K562 (cell line): ENCODE data around the gene FZD1. TPM values are rescaled to one million over a fixed set of nuclear protein-coding genes. Genes with fewer than 3 reads are reported as not detected.

Source experiments
- BRD4 ChIP-seq: fragments of 200-600 bp; sonication (generic); IDR thresholded peaks from 2 replicates; pipeline ENCODE4 v1.6.1; 2017; ENCODE audit warnings: inconsistent platforms
- CBX1 ChIP-seq: sonication (generic); IDR thresholded peaks from 2 replicates; pipeline ENCODE4 v1.6.1; 2016; ENCODE audit warnings: antibody characterized with exemption, low read depth, mild to moderate bottlenecking
- CHD4 ChIP-seq: fragments of 200-600 bp; sonication (generic); IDR thresholded peaks from 3 replicates; pipeline ENCODE4 v1.6.1; 2012; ENCODE audit warnings: low read depth, mild to moderate bottlenecking, mixed read lengths, low read length, inconsistent platforms; ENCODE audit not compliant: insufficient read depth, insufficient replicate concordance, poor library complexity, severe bottlenecking
- CTBP1 ChIP-seq: fragments of 450-650 bp; IDR thresholded peaks from 2 replicates; pipeline ENCODE4 v1.6.1; 2016; ENCODE audit warnings: borderline replicate concordance
- DMBX1 ChIP-seq: fragments of 250-450 bp; sonication (Bioruptor Pico); IDR thresholded peaks from 2 replicates; pipeline ENCODE4 v1.8.0; 2022; ENCODE audit warnings: inconsistent platforms, mild to moderate bottlenecking, moderate library complexity, borderline replicate concordance
- ELF4 ChIP-seq: fragments of 450-650 bp; formaldehyde crosslinking; IDR thresholded peaks from 2 replicates; pipeline ENCODE4 v1.4.0; 2022; ENCODE audit warnings: missing genetic modification characterization
- ETV1 ChIP-seq: fragments of 450-650 bp; conservative IDR thresholded peaks from 2 replicates; pipeline ENCODE4 v1.6.1; 2016; ENCODE audit warnings: missing genetic modification characterization, control low read depth, low read depth, missing compliant biosample characterization
- HDAC6 ChIP-seq: IDR thresholded peaks from 2 replicates; pipeline ENCODE4 v1.6.1; 2012; ENCODE audit warnings: low read depth, mild to moderate bottlenecking, control low read depth, inconsistent platforms, low read length, moderate library complexity
- HDAC8 ChIP-seq: fragments of 450-650 bp; IDR thresholded peaks from 2 replicates; pipeline ENCODE4 v1.6.1; 2016; ENCODE audit warnings: mild to moderate bottlenecking, missing genetic modification characterization, moderate library complexity, missing compliant biosample characterization
- HLTF ChIP-seq: fragments of 450-650 bp; IDR thresholded peaks from 2 replicates; pipeline ENCODE4 v1.6.1; 2016
- HNRNPK ChIP-seq: fragments of 200-400 bp; formaldehyde crosslinking; IDR thresholded peaks from one replicate; pipeline ENCODE4 v1.6.1; 2018; ENCODE audit warnings: mild to moderate bottlenecking, low read depth, low read length; ENCODE audit not compliant: poor library complexity, severe bottlenecking
- KLF16 ChIP-seq: IDR thresholded peaks from 2 replicates; pipeline ENCODE4 v1.6.1; 2016; ENCODE audit warnings: antibody characterized with exemption
- MCM2 ChIP-seq: fragments of 450-650 bp; IDR thresholded peaks from 2 replicates; pipeline ENCODE4 v1.6.1; 2017; ENCODE audit warnings: low read depth, mild to moderate bottlenecking
- MCM7 ChIP-seq, 2 experiments: fragments of 450-650 bp; IDR thresholded peaks; 2 replicates each; pipeline ENCODE4 v1.6.1; 2016 to 2018
- MLLT1 ChIP-seq, 2 experiments: fragments of 450-650 bp; IDR thresholded peaks; 2 replicates each; pipeline ENCODE4 v1.6.1; 2016
- MYBL2 ChIP-seq, 2 experiments: fragments of 450-650 bp in 1 of 2; sonication (generic) in 1 of 2; formaldehyde crosslinking in 1 of 2; IDR thresholded peaks; 2 replicates each; pipeline versions ENCODE4 v1.6.1 to v1.8.1; 2017 to 2022; ENCODE audit warnings: borderline replicate concordance in 1 of 2, inconsistent platforms in 1 of 2, low read depth in 1 of 2, mild to moderate bottlenecking in 1 of 2, missing genetic modification reagents in 1 of 2, moderate library complexity in 1 of 2
- PRPF4 ChIP-seq: fragments of 200-400 bp; formaldehyde crosslinking; IDR thresholded peaks from one replicate; pipeline ENCODE4 v1.6.1; 2017; ENCODE audit warnings: low read length, low read depth, mild to moderate bottlenecking; ENCODE audit not compliant: insufficient read depth, poor library complexity, severe bottlenecking
- PTTG1 ChIP-seq: fragments of 450-650 bp; IDR thresholded peaks from 2 replicates; pipeline ENCODE4 v1.6.1; 2016; ENCODE audit warnings: low read depth, mild to moderate bottlenecking, missing genetic modification characterization, missing compliant biosample characterization
- SIN3B ChIP-seq: fragments of 450-650 bp; IDR thresholded peaks from 2 replicates; pipeline ENCODE4 v1.6.1; 2017; ENCODE audit warnings: low read depth, mild to moderate bottlenecking, moderate library complexity
- SLC30A9 ChIP-seq: fragments of 250-450 bp; sonication (Bioruptor Pico); IDR thresholded peaks from 2 replicates; pipeline ENCODE4 v1.8.0; 2022; ENCODE audit warnings: mild to moderate bottlenecking, moderate library complexity
- SRSF7 ChIP-seq: fragments of 200-400 bp; formaldehyde crosslinking; optimal IDR thresholded peaks from 2 replicates; pipeline ENCODE3; 2017; ENCODE audit warnings: mild to moderate bottlenecking, low read depth, low read length
- ZFX ChIP-seq: sonication (generic); formaldehyde crosslinking; IDR thresholded peaks from 2 replicates; pipeline ENCODE4 v1.8.0; 2022; ENCODE audit warnings: mild to moderate bottlenecking, missing genetic modification reagents, moderate library complexity
- ZKSCAN3 ChIP-seq: fragments of 250-450 bp; sonication (Bioruptor Pico); IDR thresholded peaks from 2 replicates; pipeline ENCODE4 v1.4.0; 2020
- ZNF121 ChIP-seq: sonication (generic); formaldehyde crosslinking; conservative IDR thresholded peaks from 2 replicates; pipeline ENCODE4 v1.8.0; 2022; ENCODE audit warnings: missing genetic modification reagents
- ZNF143 ChIP-seq: sonication (generic); formaldehyde crosslinking; IDR thresholded peaks from 2 replicates; pipeline ENCODE4 v1.9.0; 2022; ENCODE audit warnings: mild to moderate bottlenecking, missing genetic modification reagents
- ZNF165 ChIP-seq: fragments of 250-450 bp; sonication (Bioruptor Pico); IDR thresholded peaks from 2 replicates; pipeline ENCODE4 v1.4.0; 2020; ENCODE audit warnings: borderline replicate concordance
- ZNF197 ChIP-seq: fragments of 200-800 bp; sonication (Bioruptor generic); IDR thresholded peaks from 2 replicates; pipeline ENCODE4 v1.6.1; 2016; ENCODE audit warnings: low read depth, missing genetic modification characterization, missing compliant biosample characterization
- ZNF224 ChIP-seq: sonication (generic); formaldehyde crosslinking; IDR thresholded peaks from 2 replicates; pipeline ENCODE4 v1.8.0; 2022; ENCODE audit warnings: mild to moderate bottlenecking, missing genetic modification reagents
- ZNF316 ChIP-seq: fragments of 450-650 bp; IDR thresholded peaks from 2 replicates; pipeline ENCODE4 v1.6.1; 2016
- ZNF354B ChIP-seq: fragments of 250-450 bp; sonication (Bioruptor Pico); IDR thresholded peaks from 2 replicates; pipeline ENCODE4 v1.4.0; 2020
- polyA plus RNA-seq, 8 experiments: library from polyadenylated mRNA; depleted of rRNA in 4 of 8; stranded (reverse) in 5 of 8; unstranded in 3 of 8; fragments of >200 nt; fragmentation: Nextera tagmentation in 2 of 8; fragmentation: Illumina TruSeq in 1 of 8; extraction: Ambion mirVana in 2 of 8; extraction: Trizol in 1 of 8; gene quantifications; 2 replicates each; pipeline versions ENCODE4 v1.2.1 to v1.2.3, GENCODE V29; 2011 to 2014; ENCODE audit warnings: inconsistent platforms in 1 of 8, missing spikeins in 1 of 8
- total RNA-seq, 7 experiments: library from RNA; depleted of rRNA in 6 of 7; stranded (reverse); fragments of >200 nt in 6 of 7; fragmentation: Illumina TruSeq in 2 of 7; extraction: Trizol in 2 of 7; gene quantifications; 2 replicates each; pipeline versions ENCODE4 v1.2.1 to v1.2.3, GENCODE V29; 2011 to 2021; ENCODE audit warnings: low replicate concordance in 1 of 7

Gene FZD1
- total and polyA plus RNA-seq, 9 of the 15 experiments (the other 6 are each of a cell fraction or from before 2014, with no cell fraction given), result 0.25 to 5.1 (median 1.8) TPM

GRCh38 chr7:91299952-91300775 is 35.9 kb downstream of the FZD1 start (continued):
- TF ChIP-seq ELF4 (CRISPR knock-in tag) (peak; percentile 59; the same call in 1 of the 2 replicates), MCM7 (IDR thresholded peaks at IDR 0.05) (peak; percentile 24 to 58; a peak in 1 of 4 replicates), CTBP1 (peak; percentile 69), HLTF (peak; percentile 73), ZNF143 (no peak), CBX1 (no peak), HDAC6 (no peak), ZNF354B (CRISPR knock-in tag) (no peak), ETV1 (tag) (peak; percentile 66), SLC30A9 (CRISPR knock-in tag) (no peak), SRSF7 (no peak), HDAC8 (tag) (no peak), ZNF224 (CRISPR knock-in tag) (no peak), ZKSCAN3 (no peak), MYBL2 (IDR thresholded peaks at IDR 0.05; ENCODE audit: low read depth) (0 out of 2 replicates have a peak, but pooled peaks have one; percentile 41), MYBL2 (CRISPR knock-in tag; IDR thresholded peaks at IDR 0.05; ENCODE audit: borderline replicate concordance) (no peak), KLF16 (peak; percentile 98), BRD4 (no peak), MCM2 (no peak), MLLT1 (IDR thresholded peaks at IDR 0.05) (peak; percentile 8 to 21; a peak in 1 of 4 replicates), DMBX1 (CRISPR knock-in tag) (no peak; the same call in 1 of the 2 replicates), PRPF4 (no peak), HNRNPK (no peak), SIN3B (no peak), PTTG1 (no peak), CHD4 (peak; percentile 45), ZNF197 (CRISPR knock-in tag) (0 out of 2 replicates have a peak, but pooled peaks have one; percentile 83), ZFX (no peak), ZNF316 (peak; percentile 87), ZNF165 (no peak), ZNF121 (CRISPR knock-in tag) (no peak)
